Liver (tissue), 9 donors: ENCODE data around the gene SCARB1. TPM values are rescaled to one million over a fixed set of nuclear protein-coding genes. Genes with fewer than 3 reads are reported as not detected.

Experiments used
- DNase-seq: peaks from one replicate; pipeline ENCODE4 v3.0.0-alpha.2; 2017; ENCODE audit warnings: low spot score
- H3K27ac ChIP-seq, 2 donors: one replicate each; pipeline ENCODE4 v1.7.0; 2013; ENCODE audit warnings: inconsistent platforms in 2 of 2, low read length in 2 of 2, control low read depth in 1 of 2, low read depth in 1 of 2, mild to moderate bottlenecking in 1 of 2
- H3K27me3 ChIP-seq, 4 donors: one replicate each; pipeline versions ENCODE4 v1.6.1 to v1.7.0; 2013; ENCODE audit warnings: low read length in 3 of 4, inconsistent platforms in 1 of 4, mild to moderate bottlenecking in 1 of 4, moderate library complexity in 1 of 4; ENCODE audit not compliant: control insufficient read depth in 4 of 4, insufficient read depth in 4 of 4
- H3K36me3 ChIP-seq, 4 donors: one replicate each; pipeline versions ENCODE4 v1.6.1 to v1.7.0; 2013; ENCODE audit warnings: low read length in 3 of 4, mild to moderate bottlenecking in 3 of 4, low read depth in 1 of 4, moderate library complexity in 1 of 4; ENCODE audit not compliant: control insufficient read depth in 4 of 4, insufficient read depth in 3 of 4
- H3K4me1 ChIP-seq, 4 donors: one replicate each; pipeline versions ENCODE4 v1.6.1 to v1.7.0; 2013; ENCODE audit warnings: low read length in 3 of 4, mild to moderate bottlenecking in 3 of 4, moderate library complexity in 1 of 4; ENCODE audit not compliant: control insufficient read depth in 4 of 4, insufficient read depth in 4 of 4
- H3K4me3 ChIP-seq, 3 donors: one replicate each; pipeline versions ENCODE4 v1.6.1 to v1.7.0; 2013; ENCODE audit warnings: low read length in 3 of 3, control low read depth in 1 of 3, low read depth in 1 of 3, mild to moderate bottlenecking in 1 of 3
- H3K9ac ChIP-seq, 2 donors: one replicate each; pipeline ENCODE4 v1.7.0; 2013; ENCODE audit warnings: low read length in 2 of 2, mild to moderate bottlenecking in 2 of 2, moderate library complexity in 2 of 2, control low read depth in 1 of 2, low read depth in 1 of 2
- H3K9me3 ChIP-seq, 4 donors: one replicate each; pipeline versions ENCODE4 v1.6.1 to v1.7.0; 2013; ENCODE audit warnings: low read length in 3 of 4; ENCODE audit not compliant: control insufficient read depth in 4 of 4
- EGR1 ChIP-seq, 2 donors: IDR thresholded peaks; 2 replicates each; pipeline ENCODE4 v1.6.1; 2016 to 2018; ENCODE audit warnings: antibody characterized with exemption in 2 of 2, low read depth in 2 of 2
- FOXA1 ChIP-seq: IDR thresholded peaks from 2 replicates; pipeline ENCODE4 v1.6.1; 2016; ENCODE audit warnings: antibody characterized with exemption
- FOXA2 ChIP-seq: IDR thresholded peaks from 2 replicates; pipeline ENCODE4 v1.6.1; 2016; ENCODE audit warnings: antibody characterized with exemption
- GABPA ChIP-seq, 2 donors: IDR thresholded peaks in 1 of 2; conservative IDR thresholded peaks in 1 of 2; 2 replicates each; pipeline ENCODE4 v1.6.1; 2016; ENCODE audit warnings: antibody characterized with exemption in 2 of 2, mild to moderate bottlenecking in 1 of 2, moderate library complexity in 1 of 2
- HNF4A ChIP-seq, 2 donors: conservative IDR thresholded peaks; 2 replicates each; pipeline ENCODE4 v1.6.1; 2016; ENCODE audit warnings: antibody characterized with exemption in 2 of 2, mild to moderate bottlenecking in 2 of 2
- HNF4G ChIP-seq: IDR thresholded peaks from 2 replicates; pipeline ENCODE4 v1.6.1; 2016; ENCODE audit warnings: antibody characterized with exemption
- JUND ChIP-seq, 2 donors: IDR thresholded peaks; 2 replicates each; pipeline ENCODE4 v1.6.1; 2016; ENCODE audit warnings: antibody characterized with exemption in 2 of 2
- NR2F2 ChIP-seq: IDR thresholded peaks from 2 replicates; pipeline ENCODE4 v1.6.1; 2016; ENCODE audit warnings: antibody characterized with exemption
- RAD21 ChIP-seq, 2 donors: IDR thresholded peaks; 2 replicates each; pipeline ENCODE4 v1.6.1; 2016; ENCODE audit warnings: antibody characterized with exemption in 2 of 2, mild to moderate bottlenecking in 2 of 2
- RXRA ChIP-seq, 2 donors: IDR thresholded peaks; 2 replicates each; pipeline ENCODE4 v1.6.1; 2017 to 2018; ENCODE audit warnings: antibody characterized with exemption in 2 of 2, mild to moderate bottlenecking in 1 of 2
- SP1 ChIP-seq: IDR thresholded peaks from 2 replicates; pipeline ENCODE4 v1.6.1; 2018; ENCODE audit warnings: antibody characterized with exemption, mild to moderate bottlenecking
- TAF1 ChIP-seq: conservative IDR thresholded peaks from 2 replicates; pipeline ENCODE4 v1.6.1; 2016; ENCODE audit warnings: antibody characterized with exemption, mild to moderate bottlenecking
- YY1 ChIP-seq: IDR thresholded peaks from 2 replicates; pipeline ENCODE4 v1.6.1; 2016; ENCODE audit warnings: antibody characterized with exemption, mild to moderate bottlenecking
- WGBS: extraction: QIAGEN DNeasy Blood & Tissue Kit; methylation state at CpG from one replicate; pipeline ENCODE4 v1.1.7; 2013; 5-methylcytosine and 5-hydroxymethylcytosine counted together
- polyA plus RNA-seq, 2 donors: library from polyadenylated mRNA; stranded (reverse) in 1 of 2; unstranded in 1 of 2; fragments of 200-250 nt in 1 of 2; fragments of >200 nt in 1 of 2; fragmentation: Nextera tagmentation in 1 of 2; extraction: Ambion mirVana in 1 of 2; gene quantifications; one replicate each; pipeline versions ENCODE4 v1.2.1 to v1.2.3, GENCODE V29; 2013 to 2015
- total RNA-seq, 2 donors: library from RNA; depleted of rRNA; stranded (reverse); fragments of >200 nt; gene quantifications; one replicate each; pipeline ENCODE4 v1.2.3, GENCODE V29; 2014
- TF ChIP-seq, protein P1 (sequence below): fragments of 150-350 bp; IDR thresholded peaks from 2 replicates; pipeline ENCODE4 v1.5.1; 2017; ENCODE audit warnings: improper control_type of control experiment, low read depth, low read length; ENCODE audit not compliant: missing input control
- TF ChIP-seq, protein P2 (sequence below): IDR thresholded peaks from 2 replicates; pipeline ENCODE4 v1.6.1; 2016; ENCODE audit warnings: antibody characterized with exemption
- TF ChIP-seq, protein P3 (sequence below): IDR thresholded peaks from 2 replicates; pipeline ENCODE4 v1.6.1; 2016; ENCODE audit warnings: antibody characterized with exemption
- TF ChIP-seq, protein P4 (sequence below): IDR thresholded peaks from 2 replicates; pipeline ENCODE4 v1.6.1; 2016; ENCODE audit warnings: antibody characterized with exemption
- TF ChIP-seq, protein P5 (sequence below): IDR thresholded peaks from 2 replicates; pipeline ENCODE4 v1.6.1; 2016; ENCODE audit warnings: antibody characterized with exemption, mild to moderate bottlenecking
- donor health status: healthy.
- donor health status: healthy.
- donor health status: healthy.
- donor health status: healthy.
- donor health status: healthy.

Gene SCARB1
- total and polyA plus RNA-seq, 4 donors, result 85.3 to 289 (median 141) TPM

DNA sequence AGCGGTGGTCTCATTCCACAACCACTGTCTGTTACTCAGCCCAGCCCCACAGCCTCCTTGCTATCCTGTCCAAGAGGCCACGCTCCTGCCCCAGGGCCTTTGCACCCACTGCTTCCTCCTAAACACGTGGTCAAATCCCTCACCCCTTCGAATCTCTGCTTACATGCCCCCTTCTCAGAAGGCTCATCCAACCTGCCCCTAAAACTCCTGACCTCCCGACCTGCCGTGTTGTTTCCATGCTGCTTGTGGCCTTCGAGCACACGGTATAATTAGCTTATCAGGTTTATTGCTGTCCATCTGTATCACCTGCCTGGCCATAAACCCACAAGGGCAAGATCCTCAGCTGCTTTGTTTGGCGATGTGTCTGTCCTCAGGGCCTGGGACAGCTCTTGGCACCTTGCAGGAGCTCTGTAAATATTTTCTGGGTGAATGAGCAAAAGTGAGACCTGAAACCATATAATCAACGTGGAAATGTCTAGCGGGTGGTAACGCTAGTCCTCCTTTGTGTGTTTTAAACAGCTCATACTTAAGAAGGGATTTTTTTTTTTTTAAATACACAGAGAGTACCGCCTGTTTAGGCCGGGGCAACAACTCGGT is 36.0 kb downstream of the SCARB1 start:
- peaks cover 9 to 66% (median 48%) of the 10 kb centered on the region in 4 donors for H3K4me1 ChIP-seq
- H3K4me3 ChIP-seq, result peak overlapping the region in 2 of 3 donors; percentile 19 to 42
- H3K36me3 ChIP-seq, result no peaks in the 10 kb centered on the region
- no peak for DNase-seq
- no peaks in the 10 kb centered on the region for H3K9me3 ChIP-seq
- peak overlapping the region; percentile 31 to 66 for H3K9ac ChIP-seq
- TF ChIP-seq, protein P1, sequence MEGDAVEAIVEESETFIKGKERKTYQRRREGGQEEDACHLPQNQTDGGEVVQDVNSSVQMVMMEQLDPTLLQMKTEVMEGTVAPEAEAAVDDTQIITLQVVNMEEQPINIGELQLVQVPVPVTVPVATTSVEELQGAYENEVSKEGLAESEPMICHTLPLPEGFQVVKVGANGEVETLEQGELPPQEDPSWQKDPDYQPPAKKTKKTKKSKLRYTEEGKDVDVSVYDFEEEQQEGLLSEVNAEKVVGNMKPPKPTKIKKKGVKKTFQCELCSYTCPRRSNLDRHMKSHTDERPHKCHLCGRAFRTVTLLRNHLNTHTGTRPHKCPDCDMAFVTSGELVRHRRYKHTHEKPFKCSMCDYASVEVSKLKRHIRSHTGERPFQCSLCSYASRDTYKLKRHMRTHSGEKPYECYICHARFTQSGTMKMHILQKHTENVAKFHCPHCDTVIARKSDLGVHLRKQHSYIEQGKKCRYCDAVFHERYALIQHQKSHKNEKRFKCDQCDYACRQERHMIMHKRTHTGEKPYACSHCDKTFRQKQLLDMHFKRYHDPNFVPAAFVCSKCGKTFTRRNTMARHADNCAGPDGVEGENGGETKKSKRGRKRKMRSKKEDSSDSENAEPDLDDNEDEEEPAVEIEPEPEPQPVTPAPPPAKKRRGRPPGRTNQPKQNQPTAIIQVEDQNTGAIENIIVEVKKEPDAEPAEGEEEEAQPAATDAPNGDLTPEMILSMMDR, result no peak
- TF ChIP-seq, protein P2, sequence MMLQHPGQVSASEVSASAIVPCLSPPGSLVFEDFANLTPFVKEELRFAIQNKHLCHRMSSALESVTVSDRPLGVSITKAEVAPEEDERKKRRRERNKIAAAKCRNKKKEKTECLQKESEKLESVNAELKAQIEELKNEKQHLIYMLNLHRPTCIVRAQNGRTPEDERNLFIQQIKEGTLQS, result no peak
- TF ChIP-seq NR2F2 (no peak), RAD21 (IDR thresholded peaks at IDR 0.05) (no peak), TAF1 (no peak), FOXA2 (peak; percentile 18), HNF4A (conservative IDR thresholded peaks at IDR 0.05) (peak; percentile 39 to 77), JUND (IDR thresholded peaks at IDR 0.05) (peak in 1 of 2 donors; percentile 40), EGR1 (IDR thresholded peaks at IDR 0.05; ENCODE audit: low read depth in 2 of 2) (no peak), RXRA (IDR thresholded peaks at IDR 0.05) (peak; percentile 42 to 83), SP1 (no peak), FOXA1 (no peak), HNF4G (no peak), YY1 (peak; percentile 40), GABPA (IDR thresholded peaks at IDR 0.05 in 1 of 2, conservative IDR thresholded peaks at IDR 0.05 in 1 of 2) (no peak)
- TF ChIP-seq, protein P3, sequence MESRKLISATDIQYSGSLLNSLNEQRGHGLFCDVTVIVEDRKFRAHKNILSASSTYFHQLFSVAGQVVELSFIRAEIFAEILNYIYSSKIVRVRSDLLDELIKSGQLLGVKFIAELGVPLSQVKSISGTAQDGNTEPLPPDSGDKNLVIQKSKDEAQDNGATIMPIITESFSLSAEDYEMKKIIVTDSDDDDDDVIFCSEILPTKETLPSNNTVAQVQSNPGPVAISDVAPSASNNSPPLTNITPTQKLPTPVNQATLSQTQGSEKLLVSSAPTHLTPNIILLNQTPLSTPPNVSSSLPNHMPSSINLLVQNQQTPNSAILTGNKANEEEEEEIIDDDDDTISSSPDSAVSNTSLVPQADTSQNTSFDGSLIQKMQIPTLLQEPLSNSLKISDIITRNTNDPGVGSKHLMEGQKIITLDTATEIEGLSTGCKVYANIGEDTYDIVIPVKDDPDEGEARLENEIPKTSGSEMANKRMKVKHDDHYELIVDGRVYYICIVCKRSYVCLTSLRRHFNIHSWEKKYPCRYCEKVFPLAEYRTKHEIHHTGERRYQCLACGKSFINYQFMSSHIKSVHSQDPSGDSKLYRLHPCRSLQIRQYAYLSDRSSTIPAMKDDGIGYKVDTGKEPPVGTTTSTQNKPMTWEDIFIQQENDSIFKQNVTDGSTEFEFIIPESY, result peak; percentile 45
- TF ChIP-seq, protein P4, sequence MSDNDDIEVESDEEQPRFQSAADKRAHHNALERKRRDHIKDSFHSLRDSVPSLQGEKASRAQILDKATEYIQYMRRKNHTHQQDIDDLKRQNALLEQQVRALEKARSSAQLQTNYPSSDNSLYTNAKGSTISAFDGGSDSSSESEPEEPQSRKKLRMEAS, result peak; percentile 36
- TF ChIP-seq, protein P5, sequence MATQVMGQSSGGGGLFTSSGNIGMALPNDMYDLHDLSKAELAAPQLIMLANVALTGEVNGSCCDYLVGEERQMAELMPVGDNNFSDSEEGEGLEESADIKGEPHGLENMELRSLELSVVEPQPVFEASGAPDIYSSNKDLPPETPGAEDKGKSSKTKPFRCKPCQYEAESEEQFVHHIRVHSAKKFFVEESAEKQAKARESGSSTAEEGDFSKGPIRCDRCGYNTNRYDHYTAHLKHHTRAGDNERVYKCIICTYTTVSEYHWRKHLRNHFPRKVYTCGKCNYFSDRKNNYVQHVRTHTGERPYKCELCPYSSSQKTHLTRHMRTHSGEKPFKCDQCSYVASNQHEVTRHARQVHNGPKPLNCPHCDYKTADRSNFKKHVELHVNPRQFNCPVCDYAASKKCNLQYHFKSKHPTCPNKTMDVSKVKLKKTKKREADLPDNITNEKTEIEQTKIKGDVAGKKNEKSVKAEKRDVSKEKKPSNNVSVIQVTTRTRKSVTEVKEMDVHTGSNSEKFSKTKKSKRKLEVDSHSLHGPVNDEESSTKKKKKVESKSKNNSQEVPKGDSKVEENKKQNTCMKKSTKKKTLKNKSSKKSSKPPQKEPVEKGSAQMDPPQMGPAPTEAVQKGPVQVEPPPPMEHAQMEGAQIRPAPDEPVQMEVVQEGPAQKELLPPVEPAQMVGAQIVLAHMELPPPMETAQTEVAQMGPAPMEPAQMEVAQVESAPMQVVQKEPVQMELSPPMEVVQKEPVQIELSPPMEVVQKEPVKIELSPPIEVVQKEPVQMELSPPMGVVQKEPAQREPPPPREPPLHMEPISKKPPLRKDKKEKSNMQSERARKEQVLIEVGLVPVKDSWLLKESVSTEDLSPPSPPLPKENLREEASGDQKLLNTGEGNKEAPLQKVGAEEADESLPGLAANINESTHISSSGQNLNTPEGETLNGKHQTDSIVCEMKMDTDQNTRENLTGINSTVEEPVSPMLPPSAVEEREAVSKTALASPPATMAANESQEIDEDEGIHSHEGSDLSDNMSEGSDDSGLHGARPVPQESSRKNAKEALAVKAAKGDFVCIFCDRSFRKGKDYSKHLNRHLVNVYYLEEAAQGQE, result no peak
- WGBS, result 40% methylated on average over 15 of the region's 15 CpGs
- peak overlapping the region; percentile 90 for H3K27ac ChIP-seq
- no peaks in the 10 kb centered on the region for H3K27me3 ChIP-seq
